NCI-H2227 (cell line): ENCODE data around the gene SDK1.

Experiments used
- DNase-seq: peaks from one replicate; lab custom pipeline; 2025; ENCODE audit not compliant: unreplicated experiment; lab: John Stamatoyannopoulos, UW

Gene SDK1

DNA sequence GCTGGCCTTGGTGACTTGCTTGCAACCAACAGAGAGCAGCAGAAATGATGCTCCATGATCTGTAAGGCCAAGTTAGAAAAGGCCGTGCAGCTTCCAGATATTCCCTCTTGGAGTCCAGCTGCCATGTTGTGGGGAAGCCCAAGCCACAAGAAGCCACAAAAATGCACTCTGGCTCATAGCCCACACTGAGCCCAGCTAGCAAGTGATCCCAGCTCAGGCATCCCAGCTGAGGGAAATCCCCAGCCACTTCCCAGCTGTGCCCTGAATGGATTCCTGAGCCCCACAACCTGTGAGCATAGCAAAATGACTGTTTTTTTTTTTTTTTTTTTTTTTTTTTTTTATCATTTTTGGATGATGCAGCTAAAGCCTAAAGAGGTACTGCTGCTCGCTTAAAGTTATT lies 11.1 kb upstream of the SDK1 start:
- no peak for DNase-seq

DNA sequence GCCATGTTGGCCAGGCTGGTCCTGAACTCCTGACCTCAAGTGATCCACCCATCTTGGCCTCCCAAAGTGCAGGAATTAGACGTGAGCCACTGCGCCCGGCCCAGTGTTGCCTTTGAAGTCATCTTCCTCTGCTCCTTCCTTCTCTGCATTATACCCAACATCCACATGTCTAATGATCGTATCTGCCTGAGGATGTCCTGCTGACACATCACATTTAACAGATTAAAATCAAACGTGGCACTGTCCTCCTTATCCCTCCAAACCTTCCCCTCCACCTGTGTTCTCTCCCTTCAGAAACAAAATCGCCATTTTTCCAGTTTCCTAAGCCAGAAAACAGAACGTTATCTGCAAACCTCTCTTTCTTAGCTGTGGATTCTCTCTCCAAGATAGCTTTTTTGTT lies 8.4 kb upstream of the SDK1 start:
- DNase-seq = no peak

DNA sequence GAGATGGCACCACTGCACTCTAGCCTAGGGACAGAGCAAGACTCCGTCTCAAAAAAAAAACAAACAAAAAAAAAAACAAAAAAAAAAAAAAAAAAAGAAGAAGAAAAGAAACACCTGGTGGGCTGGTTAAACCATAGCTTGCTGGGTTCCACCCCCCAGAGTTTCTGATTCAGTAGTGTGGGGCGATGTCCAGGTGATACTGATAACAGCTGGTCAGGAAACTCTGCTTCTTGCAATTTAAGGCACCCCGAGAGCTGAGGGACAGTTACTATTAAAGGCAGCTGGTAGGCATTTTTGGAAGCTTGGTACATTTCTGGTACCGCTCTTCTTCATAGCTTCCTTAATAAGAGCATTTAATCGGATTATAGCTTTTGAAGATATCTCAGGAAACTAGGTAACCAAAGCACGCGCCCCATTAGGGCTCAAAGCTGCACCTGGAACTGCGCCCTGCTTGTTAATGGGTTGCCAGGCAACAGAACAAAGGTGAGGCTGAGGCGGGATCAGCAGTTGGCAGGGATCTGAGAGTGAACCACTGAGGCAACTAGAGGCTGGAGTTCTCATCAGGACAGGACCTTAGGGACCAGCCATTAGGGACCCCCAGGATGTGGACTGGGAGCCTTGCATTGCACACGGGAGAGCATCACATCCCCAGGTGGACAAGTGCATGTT lies 6.5 kb upstream of the SDK1 start:
- DNase-seq = no peak

GRCh38 chr7:3297105-3297819 lies 3.8 kb upstream of the SDK1 start:
- no peak for DNase-seq

- DNase-seq = peak; percentile 35
These were observed 816 bp upstream of the SDK1 start for GRCh38 chr7:3300221-3300650.

- no peak for DNase-seq
These were observed 338 bp downstream of the SDK1 start for GRCh38 chr7:3301449-3301731.

GRCh38 chr7:3301831-3302618 lies 973 bp downstream of the SDK1 start:
- peak; percentile 45 for DNase-seq

DNA sequence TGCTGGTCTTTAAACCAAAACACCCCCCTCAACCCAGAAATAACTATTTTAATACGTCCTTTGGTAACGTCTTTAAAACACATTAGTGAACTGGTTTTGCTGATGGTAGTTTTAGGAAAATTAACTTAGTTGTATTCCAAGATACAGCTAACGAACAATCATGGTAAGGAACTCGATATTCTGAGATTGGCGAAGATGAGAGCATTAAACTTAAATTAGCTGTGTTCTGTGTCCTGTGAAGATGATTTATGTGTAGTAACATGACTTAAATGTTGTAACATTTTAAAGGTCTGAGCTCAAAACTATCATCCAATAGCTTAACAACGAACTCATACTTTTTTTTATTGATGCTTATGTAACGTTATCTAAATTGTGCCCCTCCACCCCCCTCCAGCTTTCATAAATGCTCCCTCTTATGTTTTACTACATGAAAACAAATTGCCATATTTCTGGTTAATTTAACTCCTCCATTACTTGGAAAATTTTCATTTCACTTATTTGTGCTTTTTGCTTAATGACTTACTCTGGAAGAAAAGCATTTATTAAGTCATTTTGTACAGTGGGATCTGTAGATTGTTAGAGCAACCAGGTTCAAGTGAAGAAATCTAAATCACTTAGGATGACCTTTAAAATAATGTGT lies 1.7 kb downstream of the SDK1 start:
- no peak for DNase-seq

DNA sequence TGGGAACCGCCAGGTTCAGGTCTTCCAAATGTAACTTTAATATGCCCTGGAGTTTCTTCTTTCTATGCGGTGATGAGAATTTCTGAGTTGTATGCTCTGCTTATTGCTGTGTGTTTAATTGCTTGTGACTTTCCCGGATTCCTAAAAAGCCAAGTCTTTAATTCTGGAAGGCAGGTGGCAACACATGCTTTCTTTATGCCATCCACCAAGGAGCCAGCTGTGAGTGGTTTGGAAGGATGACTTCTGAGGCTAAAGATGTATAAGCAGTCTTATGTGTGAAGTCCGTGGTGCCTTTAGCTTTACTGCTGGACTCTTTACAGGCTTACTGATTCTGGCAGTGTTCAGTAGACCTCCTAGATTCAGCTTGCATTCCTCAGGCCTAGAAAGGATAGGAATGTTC lies 3.1 kb downstream of the SDK1 start:
- DNase-seq = no peak

DNA sequence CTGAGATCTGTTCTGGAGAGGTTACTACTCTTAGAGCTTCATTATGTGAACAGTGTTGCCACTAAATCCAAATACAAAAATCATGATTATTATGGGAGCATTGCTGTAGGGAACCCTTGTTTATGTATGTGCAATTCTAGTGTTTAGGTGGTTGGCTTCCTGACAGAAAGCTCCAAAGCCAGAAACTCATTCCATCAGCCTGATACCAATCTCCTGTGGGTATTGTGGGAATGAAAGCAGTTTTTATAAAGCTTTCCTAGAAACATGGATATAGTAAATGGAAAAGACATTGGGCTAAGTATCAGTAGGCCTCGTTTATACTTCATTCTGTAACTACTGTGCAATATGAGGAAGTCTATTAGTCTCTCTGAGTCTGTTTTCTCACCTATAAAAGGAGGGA lies 6.4 kb downstream of the SDK1 start:
- no peak for DNase-seq

DNA sequence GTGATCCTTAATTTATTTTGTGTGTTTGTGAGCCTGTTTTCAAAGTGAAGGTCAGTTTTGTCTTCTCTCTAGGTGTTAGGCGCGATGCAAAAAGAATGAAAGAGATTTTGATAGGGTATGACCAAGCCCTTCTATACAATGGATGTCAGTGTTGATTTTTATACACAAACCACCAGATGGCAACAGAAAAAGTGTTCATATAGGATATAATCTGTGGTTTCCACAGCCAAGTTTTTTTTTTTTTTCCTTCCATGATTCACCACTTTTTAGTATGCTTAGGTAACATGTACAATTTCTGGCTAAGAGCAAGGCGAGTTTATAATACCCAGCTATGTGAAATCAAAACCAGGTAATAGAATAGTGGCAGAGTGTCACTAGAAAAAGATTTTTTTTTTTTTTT lies 8.1 kb downstream of the SDK1 start:
- DNase-seq = no peak

DNA sequence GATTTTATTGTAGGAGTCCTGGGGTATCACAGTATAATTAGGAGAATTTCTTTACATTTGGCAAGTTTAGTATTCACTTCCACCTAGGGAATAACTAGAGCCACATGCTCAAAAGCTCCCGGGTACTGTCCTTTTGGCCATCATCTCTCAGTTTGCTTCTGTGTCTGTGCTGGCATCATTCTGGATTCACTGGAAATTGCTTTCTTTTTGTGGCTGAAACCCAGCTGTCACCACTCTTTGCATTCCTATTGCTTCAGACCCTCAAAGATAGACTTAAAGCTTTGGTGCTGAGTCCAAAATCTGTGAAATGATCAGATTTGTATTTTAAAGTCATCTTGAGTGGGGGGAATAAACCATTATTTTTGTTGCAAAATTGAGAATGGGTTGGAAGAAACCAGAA lies 8.9 kb downstream of the SDK1 start:
- no peak for DNase-seq

DNA sequence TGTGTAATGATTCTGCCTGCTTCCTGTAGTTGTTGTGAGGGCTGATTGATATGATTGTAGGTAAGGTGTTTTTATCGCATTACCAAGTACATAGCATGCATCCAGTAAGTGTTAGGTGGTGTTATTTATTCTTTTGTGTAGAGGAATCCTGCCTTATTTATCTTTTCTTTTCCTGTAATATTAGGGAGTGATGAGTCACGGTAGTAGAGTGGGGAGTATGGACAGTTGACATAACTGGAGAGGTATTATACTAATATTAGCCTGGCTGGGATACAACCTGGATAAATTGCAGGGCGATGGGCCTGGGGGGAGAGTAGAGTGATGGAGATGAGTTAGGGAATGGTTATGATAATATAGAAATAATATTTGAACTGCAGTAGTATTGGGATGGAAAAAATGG lies 9.8 kb downstream of the SDK1 start:
- no peak for DNase-seq

DNA sequence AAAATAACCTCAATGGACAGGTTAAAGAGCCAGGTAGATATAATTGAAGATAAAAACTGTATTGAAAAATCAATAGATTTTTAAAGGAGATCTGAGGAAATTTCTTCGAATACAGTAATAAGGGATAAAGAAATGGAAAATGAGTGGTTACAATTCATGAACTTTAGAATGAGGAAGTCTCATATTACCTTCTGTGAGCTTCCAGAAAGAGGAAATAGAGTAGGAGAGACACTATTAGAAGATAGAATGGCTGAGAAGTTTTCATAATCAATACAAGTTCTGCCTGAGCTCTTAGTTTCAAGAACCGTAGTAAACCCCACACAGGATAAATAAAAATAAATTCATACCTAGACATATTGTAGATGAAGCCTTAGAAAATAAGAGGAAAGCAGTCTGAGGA lies 11.5 kb downstream of the SDK1 start:
- no peak for DNase-seq

GRCh38 chr7:3318874-3319273 lies 17.8 kb downstream of the SDK1 start:
- no peak for DNase-seq

- no peak for DNase-seq
These were observed 20.2 kb downstream of the SDK1 start for GRCh38 chr7:3321206-3321605.

GRCh38 chr7:3321745-3322144 lies 20.7 kb downstream of the SDK1 start:
- no peak for DNase-seq

GRCh38 chr7:3326246-3326645 lies 25.2 kb downstream of the SDK1 start:
- DNase-seq = no peak

DNA sequence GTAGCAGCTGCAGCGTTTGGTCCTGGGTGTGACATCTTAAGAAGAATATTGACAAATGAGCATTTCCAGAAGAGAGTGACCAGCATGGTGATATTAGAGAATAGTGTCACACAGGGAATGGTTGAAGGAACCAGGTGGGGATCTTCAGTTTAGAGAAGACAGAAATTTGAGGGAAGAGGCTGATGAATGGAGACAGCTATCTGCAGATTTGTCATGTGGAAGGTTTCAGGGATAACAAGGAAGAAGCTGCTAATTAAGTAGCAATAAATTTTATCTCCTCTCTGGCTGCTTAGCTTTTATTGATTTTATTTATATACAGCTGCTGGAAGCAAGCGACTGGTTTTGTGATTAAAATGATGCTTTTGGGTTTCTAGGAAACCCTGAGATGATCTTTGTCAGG lies 26.0 kb downstream of the SDK1 start:
- DNase-seq = no peak

DNA sequence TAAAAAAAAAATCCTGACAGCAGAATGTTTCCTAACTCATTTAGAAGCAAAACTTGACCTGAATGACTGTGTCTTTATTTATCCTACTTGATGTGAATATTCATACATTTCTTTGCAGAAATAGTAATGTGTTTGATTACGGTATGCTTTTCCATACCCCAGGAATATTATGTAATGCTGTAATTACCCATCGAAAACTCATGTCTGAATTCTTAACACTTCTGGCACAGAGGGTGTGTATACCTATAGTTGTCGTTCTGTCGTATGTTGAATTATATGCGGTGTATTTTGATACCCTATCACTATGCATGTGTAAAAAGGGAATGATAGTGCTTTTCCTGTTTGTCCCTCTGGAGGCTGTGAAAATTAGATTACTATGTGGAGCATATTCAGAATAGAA lies 26.6 kb downstream of the SDK1 start:
- no peak for DNase-seq

GRCh38 chr7:3332308-3332707 lies 31.3 kb downstream of the SDK1 start:
- no peak for DNase-seq

- no peak for DNase-seq
These were observed 32.8 kb downstream of the SDK1 start for GRCh38 chr7:3333861-3334260.
